KOPT-K1 (cell line): ENCODE data around the gene OR14K1.
"Not testable (repeated sequence)": the region's sequence is repeated elsewhere in the genome, so short reads cannot be mapped to it uniquely, and the experiment has no call there.

Source experiments
- H3K27ac ChIP-seq: fragments of 200-600 bp; sonication (generic); 2 replicates; pipeline ENCODE4 v1.5.1; 2016; ENCODE audit warnings: antibody characterized with exemption, mild to moderate bottlenecking, low read depth, low read length; ENCODE audit not compliant: poor library complexity, severe bottlenecking
- H3K36me3 ChIP-seq: fragments of 200-600 bp; sonication (generic); 2 replicates; pipeline ENCODE4 v1.5.1; 2017; ENCODE audit warnings: antibody characterized with exemption, mild to moderate bottlenecking, low read length, moderate library complexity; ENCODE audit not compliant: insufficient read depth
- H3K9me3 ChIP-seq: fragments of 200-600 bp; sonication (generic); 2 replicates; pipeline ENCODE4 v1.5.1; 2017; ENCODE audit warnings: antibody characterized with exemption, low read length, mild to moderate bottlenecking; ENCODE audit not compliant: insufficient read depth, poor library complexity, severe bottlenecking

Gene OR14K1

GRCh38 chr1:247738315-247738714, at the start of gene OR14K1:
Gene OR14K1, plus strand, starts transcription at chr1:247738615. Its CDS starts 0 bp downstream, at chr1:247738615.
- Histone ChIP-seq H3K36me3 (no peaks in the 10 kb centered on the region), H3K27ac (no peak within 1 kb of the TSS), H3K9me3 (no peaks in the 10 kb centered on the region)

GRCh38 chr1:247701338-247701737, 37.1 kb upstream of the OR14K1 start:
- Histone ChIP-seq H3K9me3 (no peaks in the 10 kb centered on the region), H3K27ac (no peak overlapping the region), H3K36me3 (no peaks in the 10 kb centered on the region)

GRCh38 chr1:247710681-247711080, 27.7 kb upstream of the OR14K1 start:
- H3K36me3 ChIP-seq, H3K9me3 ChIP-seq, H3K27ac ChIP-seq: not testable (repeated sequence)

GRCh38 chr1:247713753-247714152, 24.7 kb upstream of the OR14K1 start:
- Histone ChIP-seq H3K36me3 (no peaks in the 10 kb centered on the region), H3K9me3 (no peaks in the 10 kb centered on the region), H3K27ac (no peak overlapping the region)

GRCh38 chr1:247716546-247716945, 21.9 kb upstream of the OR14K1 start, which contains the start of gene OR6F1:
Gene OR6F1, minus strand, starts transcription at chr1:247716646. Its CDS starts 3,891 bp downstream, at chr1:247712755.
- Histone ChIP-seq H3K9me3 (no peaks in the 10 kb centered on the region), H3K36me3 (no peaks in the 10 kb centered on the region), H3K27ac (no peak within 1 kb of the TSS)

GRCh38 chr1:247721222-247721621, 17.2 kb upstream of the OR14K1 start:
- Histone ChIP-seq H3K9me3 (no peaks in the 10 kb centered on the region), H3K36me3 (no peaks in the 10 kb centered on the region), H3K27ac (no peak overlapping the region)

GRCh38 chr1:247740721-247741120, 2.3 kb downstream of the OR14K1 start:
- Histone ChIP-seq H3K36me3 (no peaks in the 10 kb centered on the region), H3K27ac (no peak overlapping the region), H3K9me3 (no peaks in the 10 kb centered on the region)

- Histone ChIP-seq H3K9me3 (no peaks in the 10 kb centered on the region), H3K36me3 (no peaks in the 10 kb centered on the region), H3K27ac (no peak overlapping the region)
These were observed 3.3 kb downstream of the OR14K1 start for GRCh38 chr1:247741756-247742155.

- H3K27ac ChIP-seq, H3K36me3 ChIP-seq, H3K9me3 ChIP-seq: not testable (repeated sequence)
These were observed 3.9 kb downstream of the OR14K1 start for GRCh38 chr1:247742215-247742760.

- no peak overlapping the region for H3K27ac ChIP-seq
- no peaks in the 10 kb centered on the region for H3K36me3 ChIP-seq
- peaks cover 15% of the 10 kb centered on the region for H3K9me3 ChIP-seq
These were observed 8.0 kb downstream of the OR14K1 start for GRCh38 chr1:247746391-247746935.

- H3K36me3 ChIP-seq, result no peaks in the 10 kb centered on the region
- H3K9me3 ChIP-seq, result peaks cover 15% of the 10 kb centered on the region
- no peak overlapping the region for H3K27ac ChIP-seq
These were observed 9.2 kb downstream of the OR14K1 start for GRCh38 chr1:247747616-247748015.

GRCh38 chr1:247748041-247748440, 9.6 kb downstream of the OR14K1 start, which contains the start of gene OR14A2:
Gene OR14A2, minus strand, starts transcription at chr1:247748141.
- H3K27ac ChIP-seq, result no peak within 1 kb of the TSS
- H3K9me3 ChIP-seq, result peaks cover 15% of the 10 kb centered on the region
- no peaks in the 10 kb centered on the region for H3K36me3 ChIP-seq

- Histone ChIP-seq H3K36me3 (no peaks in the 10 kb centered on the region), H3K27ac (no peak overlapping the region), H3K9me3 (peaks cover 15% of the 10 kb centered on the region)
These were observed 11.5 kb downstream of the OR14K1 start for GRCh38 chr1:247749870-247750269.

GRCh38 chr1:247754311-247754710, 15.9 kb downstream of the OR14K1 start:
- not testable (repeated sequence) for H3K36me3 ChIP-seq, H3K27ac ChIP-seq
- peaks cover 13% of the 10 kb centered on the region for H3K9me3 ChIP-seq

GRCh38 chr1:247760456-247760855, 22.0 kb downstream of the OR14K1 start, which contains the start of gene OR1C1:
Gene OR1C1, minus strand, starts transcription at chr1:247760556. Its CDS starts 2,150 bp downstream, at chr1:247758406.
- Histone ChIP-seq H3K9me3 (no peaks in the 10 kb centered on the region), H3K36me3 (no peaks in the 10 kb centered on the region), H3K27ac (no peak within 1 kb of the TSS)

- no peaks in the 10 kb centered on the region for H3K36me3 ChIP-seq
- no peaks in the 10 kb centered on the region for H3K9me3 ChIP-seq
These were observed 31.2 kb downstream of the OR14K1 start for GRCh38 chr1:247769603-247770002.

More at GRCh38 chr1:247769603-247770002, 31.2 kb downstream of the OR14K1 start:
- no peak overlapping the region for H3K27ac ChIP-seq
